HepG2 (cell line): ENCODE measurements around the gene ZBTB8OS. TPM values are rescaled to one million over a fixed set of nuclear protein-coding genes. Genes with fewer than 3 reads are reported as not detected.
A peak's percentile ranks its signal among the peaks of the same experiment; 100 is the strongest.

ENCODE experiments used
- ATAC-seq: fragments of 200-7000 bp; cut with Tn5 transposase; 3 replicates; pipeline ENCODE4 v1.9.1; 2020; ENCODE audit warnings: mild to moderate bottlenecking, moderate library complexity
- BruUV-seq: library from RNA; stranded (reverse); fragments of 400-500 nt; replicated peaks from 2 replicates; lab custom pipeline; 2021; lab: Mats Ljungman, UMichigan
- CTCF ChIA-PET: fragments of 300-600 bp; formaldehyde crosslinking; extraction: SDS; loops from one replicate; lab custom pipeline; 2021; ENCODE audit warnings: low total read pairs, inconsistent platforms, low intra/inter-chr PET ratio; lab: Yijun Ruan, JAX
- POLR2A ChIA-PET: fragments of 350-600 bp; sonication (Branson Sonifier 250); formaldehyde crosslinking; loops from one replicate; lab custom pipeline; 2020; ENCODE audit warnings: antibody characterized with exemption, inconsistent platforms; lab: Yijun Ruan, JAX
- DNase-seq: peaks from one replicate; pipeline ENCODE4 v3.0.0-alpha.2; 2015; ENCODE audit warnings: low spot score
- FAIRE-seq: peaks from 3 replicates; lab custom pipeline; 2011; peaks lifted over from hg19 to GRCh38; lab: Jason Lieb, UNC
- H2AFZ ChIP-seq: one replicate; pipeline ENCODE4 v1.6.1; 2011; ENCODE audit warnings: low read length, inconsistent platforms
- H3K27ac ChIP-seq: fragments of 300-600 bp; 3 replicates; pipeline ENCODE4 v1.8.0; 2011; ENCODE audit warnings: mixed run types, mild to moderate bottlenecking, mixed read lengths, low read length, inconsistent platforms; ENCODE audit not compliant: insufficient read depth; ENCODE audit errors: extremely low read length
- H3K27me3 ChIP-seq, 2 experiments: fragments of 200-600 bp in 1 of 2; 2 replicates in 1 of 2; 3 replicates in 1 of 2; pipeline versions ENCODE4 v1.6.0 to v1.8.0; 2011; ENCODE audit warnings: low read length in 2 of 2, mild to moderate bottlenecking in 2 of 2, moderate library complexity in 2 of 2, inconsistent platforms in 1 of 2; ENCODE audit not compliant: insufficient read depth in 2 of 2, control insufficient read depth in 1 of 2
- H3K36me3 ChIP-seq, 2 experiments: fragments of 200-600 bp in 1 of 2; replicated peaks in 1 of 2; 2 replicates in 1 of 2; 3 replicates in 1 of 2; pipeline versions ENCODE4 v1.5.1 to v1.8.0; 2011; ENCODE audit warnings: low read length in 2 of 2, inconsistent platforms in 1 of 2; ENCODE audit not compliant: insufficient read depth in 2 of 2, control insufficient read depth in 1 of 2
- H3K4me1 ChIP-seq: 2 replicates; pipeline ENCODE4 v1.5.1; 2012; ENCODE audit warnings: low read length, inconsistent platforms; ENCODE audit not compliant: insufficient read depth
- H3K4me2 ChIP-seq: 2 replicates; pipeline ENCODE4 v1.6.0; 2011; ENCODE audit warnings: low read depth, low read length, inconsistent platforms
- H3K4me3 ChIP-seq, 3 experiments: fragments of 200-600 bp in 1 of 3; sonication (generic), shearing (Covaris generic) in 1 of 3; replicated peaks in 1 of 3; 2 replicates each; pipeline ENCODE4 v1.5.1; 2011 to 2016; ENCODE audit warnings: low read length in 3 of 3, inconsistent platforms in 2 of 3, low read depth in 2 of 3, mild to moderate bottlenecking in 2 of 3, control low read depth in 1 of 3, mixed read lengths in 1 of 3; ENCODE audit not compliant: insufficient read depth in 1 of 3
- H3K79me2 ChIP-seq: one replicate; pipeline ENCODE4 v1.6.1; 2011; ENCODE audit warnings: low read length, inconsistent platforms; ENCODE audit not compliant: insufficient read depth
- H3K9ac ChIP-seq: 2 replicates; pipeline ENCODE4 v1.6.0; 2011; ENCODE audit warnings: mild to moderate bottlenecking, low read depth, low read length, inconsistent platforms; ENCODE audit not compliant: insufficient read depth
- H3K9me3 ChIP-seq: 2 replicates; pipeline ENCODE4 v1.5.1; 2012; ENCODE audit warnings: mild to moderate bottlenecking, low read length
- H4K20me1 ChIP-seq: 2 replicates; pipeline ENCODE4 v1.6.0; 2011; ENCODE audit warnings: inconsistent platforms, mild to moderate bottlenecking, low read length, moderate library complexity; ENCODE audit not compliant: insufficient read depth
- NFE2L2 ChIP-seq: fragments of 150-350 bp; IDR thresholded peaks from 2 replicates; pipeline ENCODE4 v1.6.1; 2014; ENCODE audit warnings: low read length
- ZMAT5 ChIP-seq: sonication (generic); formaldehyde crosslinking; IDR thresholded peaks from 2 replicates; pipeline ENCODE4 v1.5.0; 2020; ENCODE audit warnings: mild to moderate bottlenecking, low read depth, missing genetic modification reagents, borderline replicate concordance
- ZNF468 ChIP-seq: sonication (generic); formaldehyde crosslinking; IDR thresholded peaks from 2 replicates; pipeline ENCODE4 v1.8.0; 2022; ENCODE audit warnings: mild to moderate bottlenecking, moderate library complexity, missing genetic modification reagents
- ZNF550 ChIP-seq: sonication (generic); formaldehyde crosslinking; IDR thresholded peaks from 2 replicates; pipeline ENCODE4 v1.4.0; 2020; ENCODE audit warnings: mild to moderate bottlenecking, missing genetic modification reagents, borderline replicate concordance
- ZSCAN25 ChIP-seq: sonication (generic); formaldehyde crosslinking; IDR thresholded peaks from 2 replicates; pipeline ENCODE4 v1.8.0; 2022; ENCODE audit warnings: mild to moderate bottlenecking, missing genetic modification reagents
- WGBS: methylation state at CpG from one replicate; pipeline ENCODE4 v1.1.6; 2017; ENCODE audit warnings: low lambda C conversion rate; 5-methylcytosine and 5-hydroxymethylcytosine counted together
- in situ Hi-C: cut with HindIII; loops from 2 replicates; pipeline ENCODE4 v1.10.0; 2017; ENCODE audit warnings: low pct_unique_long_range_greater_than_20kb; ENCODE audit not compliant: extremely low pct_ligation_motif_present
- intact Hi-C: fragments of 100-400 bp; cut with micrococcal nuclease; formaldehyde crosslinking; loops from one replicate; pipeline ENCODE4 v1.10.0; 2022; ENCODE audit not compliant: unreplicated experiment
- polyA plus RNA-seq, 8 experiments: library from polyadenylated mRNA; depleted of rRNA in 3 of 8; stranded (reverse) in 7 of 8; unstranded in 1 of 8; fragments of >200 nt; fragmentation: Illumina TruSeq in 4 of 8; extraction: Trizol in 4 of 8; gene quantifications; 2 replicates each; pipeline versions ENCODE4 v1.2.1 to v1.2.3, GENCODE V29; 2011 to 2016; ENCODE audit warnings: low read depth in 4 of 8, missing spikeins in 1 of 8, mixed read lengths in 1 of 8; ENCODE audit not compliant: insufficient read depth in 1 of 8
- total RNA-seq, 5 experiments: library from RNA; depleted of rRNA; stranded (reverse); fragments of >200 nt; fragmentation: Illumina TruSeq; extraction: Trizol; gene quantifications; 2 replicates each; pipeline ENCODE4 v1.2.3, GENCODE V29; 2016; ENCODE audit warnings: low read depth in 1 of 5

ZBTB8OS gene
- total and polyA plus RNA-seq, 2 of the 13 experiments (the other 11 are each of a cell fraction or from before 2014, with no cell fraction given), result 57.7 to 84.8 TPM

- intact Hi-C loops, result no loop called here
- no peak for TF ChIP-seq ZMAT5 (CRISPR knock-in tag)
- no peak for TF ChIP-seq ZNF550 (CRISPR knock-in tag)
- TF ChIP-seq, all 625 proteins: peak for 0
- ATAC-seq (no peak), DNase-seq (no peak), FAIRE-seq (no peak)
- peaks cover 6% of the 10 kb centered on the region for H3K4me1 ChIP-seq
- H3K9me3 ChIP-seq, result no peaks in the 10 kb centered on the region
- H4K20me1 ChIP-seq, result no peaks in the 10 kb centered on the region
- H3K27me3 ChIP-seq, result no peaks in the 10 kb centered on the region; a peak in 1 of 5 replicates
- no TSS peak for BruUV-seq
- CTCF ChIA-PET, result no interaction called here
- H3K36me3 ChIP-seq, result peaks cover 2 to 5% of the 10 kb centered on the region in 2 experiments; a peak in 2 of 5 replicates
- no peak overlapping the region for H3K4me2 ChIP-seq
- POLR2A ChIA-PET, result interaction anchor here (3.0 kb wide), 1 partner anchor 11 kb away, joined by 12 read pairs; the partner anchor contains the start of genes RBBP4 and ZBTB8OS
- H2AFZ ChIP-seq, result no peak overlapping the region
- no peak overlapping the region for H3K27ac ChIP-seq
- no peak overlapping the region for H3K4me3 ChIP-seq
- no peak overlapping the region for H3K9ac ChIP-seq
- in situ Hi-C loops, result no loop called here
- H3K79me2 ChIP-seq, result peaks cover 39% of the 10 kb centered on the region
- WGBS, result 94% methylated on average over 1 of the region's 1 CpG
Observed at GRCh38 chr1:32639489-32640075, 10.8 kb downstream of the ZBTB8OS start.

DNA sequence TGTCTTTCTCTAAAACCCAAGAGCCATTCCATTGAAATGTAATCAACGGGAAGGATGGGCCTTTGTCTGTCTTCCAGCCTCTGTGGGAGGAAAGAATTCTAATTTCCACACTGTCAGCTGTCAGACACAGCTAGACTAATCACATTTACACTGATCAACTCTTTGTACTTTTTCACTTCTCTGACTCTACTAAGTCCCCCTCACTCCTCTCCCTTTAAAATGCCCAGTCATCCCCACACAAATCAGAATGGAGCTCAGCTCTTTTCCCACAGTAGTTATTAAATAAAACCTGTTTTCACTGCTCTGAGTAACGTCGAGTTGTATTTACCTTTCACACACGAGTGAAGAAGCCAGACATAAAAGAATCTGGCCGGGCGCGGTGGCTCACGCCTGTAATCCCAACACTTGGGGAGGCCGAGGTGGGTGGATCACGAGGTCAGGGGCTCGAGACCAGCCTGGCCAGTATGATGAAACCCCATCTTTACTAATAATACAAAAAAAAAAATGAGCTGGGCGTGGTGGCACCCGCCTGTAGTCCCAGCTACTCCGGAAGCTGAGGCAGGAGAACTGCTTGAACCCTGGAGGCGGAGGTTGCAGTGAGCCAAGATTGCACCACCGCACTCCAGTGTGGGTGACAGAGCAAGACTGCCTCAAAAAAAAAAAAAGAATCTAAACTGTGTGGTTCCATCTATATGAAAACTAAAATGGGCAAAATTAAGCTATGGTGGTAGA is 13.3 kb downstream of the ZBTB8OS start:
- BruUV-seq, result no TSS peak
- Histone ChIP-seq H3K36me3 (peaks cover 2 to 21% of the 10 kb centered on the region in 2 experiments; a peak in 3 of 5 replicates), H3K4me2 (no peak overlapping the region), H3K79me2 (peaks cover 25% of the 10 kb centered on the region), H3K27me3 (no peaks in the 10 kb centered on the region), H3K4me3 (no peak overlapping the region)
- POLR2A ChIA-PET, result no interaction called here
- FAIRE-seq, result no peak
- peak; percentile 32; the same call in 1 of the 2 replicates for TF ChIP-seq NFE2L2
- TF ChIP-seq ZNF468 (CRISPR knock-in tag), result no peak
- no peak for TF ChIP-seq ZSCAN25
- TF ChIP-seq, all 625 proteins: peak for 1
- CTCF ChIA-PET, result no interaction called here
- 92% methylated on average over 16 of the region's 16 CpGs for WGBS
- H3K27ac ChIP-seq, result no peak overlapping the region
- no peaks in the 10 kb centered on the region for H3K4me1 ChIP-seq
- no peak overlapping the region for H3K9ac ChIP-seq
- H3K9me3 ChIP-seq, result no peaks in the 10 kb centered on the region
- H2AFZ ChIP-seq, result no peak overlapping the region
- in situ Hi-C loops (no loop called here), intact Hi-C loops (no loop called here)
- H4K20me1 ChIP-seq, result no peaks in the 10 kb centered on the region
- DNase-seq (no peak), ATAC-seq (no peak)
